Stimulated activated naive CD8-positive, alpha-beta T cell treated with anti-CD3 and anti-CD28 coated beads, Interleukin-15, amount 100 ng/mL, for 72 hours (primary cell): ENCODE results near the gene NLN.
"Not testable (repeated sequence)": the region's sequence is repeated elsewhere in the genome, so short reads cannot be mapped to it uniquely, and the experiment has no call there.

Source experiments
- ATAC-seq: fragments of 150-1000 bp; cut with Tn5 transposase; 2 replicates; pipeline ENCODE4 v1.10.0; 2021; ENCODE audit warnings: mild to moderate bottlenecking, moderate library complexity
- DNase-seq, 2 donors: peaks; one replicate each; pipeline ENCODE4 v3.0.0; 2021 to 2022
- H3K27ac Mint-ChIP-seq, 2 donors: one replicate each; pipeline ENCODE4 v1.8.0; 2022; ENCODE audit warnings: mild to moderate bottlenecking in 2 of 2, mixed read lengths in 2 of 2, moderate library complexity in 2 of 2
- H3K27me3 Mint-ChIP-seq: one replicate; pipeline ENCODE4 v1.8.0; 2022; ENCODE audit warnings: mixed read lengths
- H3K4me1 Mint-ChIP-seq: one replicate; pipeline ENCODE4 v1.8.0; 2022; ENCODE audit warnings: mild to moderate bottlenecking, mixed read lengths
- H3K4me3 Mint-ChIP-seq, 2 donors: one replicate each; pipeline ENCODE4 v1.8.0; 2022; ENCODE audit warnings: mild to moderate bottlenecking in 2 of 2, mixed read lengths in 2 of 2, moderate library complexity in 1 of 2
- H3K9me3 Mint-ChIP-seq, 2 donors: one replicate each; pipeline ENCODE4 v1.8.0; 2022; ENCODE audit warnings: mixed read lengths in 2 of 2

NLN gene

GRCh38 chr5:65807494-65807893 lies 85.5 kb downstream of the NLN start:
- not testable (repeated sequence) for H3K4me3 Mint-ChIP-seq, H3K27ac Mint-ChIP-seq, ATAC-seq, DNase-seq, H3K27me3 Mint-ChIP-seq
- Mint-ChIP-seq H3K4me1 (peaks cover 31% of the 10 kb centered on the region), H3K9me3 (peaks cover 3 to 13% of the 10 kb centered on the region in 2 donors)

DNA sequence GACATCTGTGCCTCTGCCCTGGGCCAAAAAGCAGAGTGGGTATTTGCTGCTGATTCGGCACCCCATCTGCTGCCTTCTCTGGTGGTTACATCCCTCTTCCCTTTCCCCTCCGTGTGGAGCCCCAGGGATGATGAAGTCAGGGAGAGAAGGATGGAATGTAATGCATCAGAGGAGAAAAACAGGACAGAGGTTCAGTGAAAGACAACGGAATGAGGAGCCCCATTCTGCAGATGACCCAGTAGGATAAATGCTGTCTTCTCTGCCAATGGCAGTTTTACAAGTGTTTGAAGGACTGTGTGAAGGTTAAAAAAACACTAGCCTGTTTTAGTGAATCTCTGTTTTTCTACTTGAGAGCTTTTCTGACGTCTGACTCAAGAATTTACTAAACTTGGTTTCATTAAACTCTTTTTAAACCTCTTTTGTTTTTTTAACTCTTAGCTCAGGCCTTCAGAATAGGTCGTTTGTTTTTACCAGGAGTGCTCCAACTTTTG lies 86.3 kb downstream of the NLN start:
- no peak overlapping the region for H3K4me3 Mint-ChIP-seq
- H3K27ac Mint-ChIP-seq: no peak overlapping the region
- no peak for ATAC-seq
- no peaks in the 10 kb centered on the region for H3K27me3 Mint-ChIP-seq
- no peak for DNase-seq
- peaks cover 32% of the 10 kb centered on the region for H3K4me1 Mint-ChIP-seq
- peaks cover 0 to 13% of the 10 kb centered on the region in 2 donors for H3K9me3 Mint-ChIP-seq

DNA sequence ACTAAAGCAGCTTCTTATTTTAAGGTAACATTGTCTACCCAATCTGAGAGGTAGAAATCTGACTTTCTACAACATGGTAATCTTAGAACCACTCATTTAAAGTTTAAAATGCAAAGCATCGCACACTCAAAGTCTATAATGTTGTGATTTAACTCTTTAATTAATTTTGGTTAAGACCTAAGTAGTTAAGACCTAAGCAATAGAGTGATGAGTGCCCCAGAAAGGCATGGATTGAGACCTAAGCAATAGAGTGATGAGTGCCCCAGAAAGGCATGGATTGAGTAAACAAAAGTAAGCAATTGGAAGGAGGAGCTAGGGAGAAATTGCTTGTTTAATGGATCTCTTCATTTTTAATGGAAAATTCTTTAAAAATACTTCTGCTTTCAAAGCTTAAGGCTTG lies 86.8 kb downstream of the NLN start:
- Mint-ChIP-seq H3K9me3 (peaks cover 0 to 13% of the 10 kb centered on the region in 2 donors), H3K27me3 (no peaks in the 10 kb centered on the region)

GRCh38 chr5:65809817-65810531 lies 88.0 kb downstream of the NLN start:
- Mint-ChIP-seq H3K4me1 (peaks cover 18% of the 10 kb centered on the region), H3K9me3 (peaks cover 0 to 11% of the 10 kb centered on the region in 2 donors), H3K4me3 (no peak overlapping the region), H3K27me3 (no peaks in the 10 kb centered on the region), H3K27ac (no peak overlapping the region)
- DNase-seq (no peak), ATAC-seq (no peak)

More for the DNA sequence above, 86.8 kb downstream of the NLN start:
- no peak for DNase-seq
- H3K4me3 Mint-ChIP-seq: no peak overlapping the region
- H3K27ac Mint-ChIP-seq: no peak overlapping the region
- peaks cover 29% of the 10 kb centered on the region for H3K4me1 Mint-ChIP-seq
- no peak for ATAC-seq

DNA sequence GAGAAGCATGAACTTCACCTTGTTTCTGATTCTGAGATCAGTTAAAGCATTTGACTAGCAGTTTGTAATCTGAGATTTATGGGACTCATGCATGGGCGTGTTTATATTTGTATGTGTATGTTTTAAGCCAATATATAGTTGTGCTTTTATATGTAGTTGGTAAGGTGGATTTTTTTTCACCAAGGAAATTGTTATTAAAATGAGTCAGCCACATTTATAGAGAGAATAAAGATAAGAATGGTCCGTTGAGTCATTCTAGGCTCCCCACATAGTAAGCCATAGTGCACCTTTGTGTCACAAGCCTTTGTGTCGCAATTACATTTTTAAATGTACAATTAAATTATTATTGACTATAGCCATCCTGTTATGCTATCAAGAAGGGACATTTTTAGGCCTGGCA lies 89.0 kb downstream of the NLN start:
- no peak overlapping the region for H3K27ac Mint-ChIP-seq
- DNase-seq (no peak), ATAC-seq (no peak)
- no peak overlapping the region for H3K4me3 Mint-ChIP-seq
- peaks cover 11% of the 10 kb centered on the region for H3K4me1 Mint-ChIP-seq
- H3K27me3 Mint-ChIP-seq: no peaks in the 10 kb centered on the region
- peaks cover 0 to 2% of the 10 kb centered on the region in 2 donors for H3K9me3 Mint-ChIP-seq

DNA sequence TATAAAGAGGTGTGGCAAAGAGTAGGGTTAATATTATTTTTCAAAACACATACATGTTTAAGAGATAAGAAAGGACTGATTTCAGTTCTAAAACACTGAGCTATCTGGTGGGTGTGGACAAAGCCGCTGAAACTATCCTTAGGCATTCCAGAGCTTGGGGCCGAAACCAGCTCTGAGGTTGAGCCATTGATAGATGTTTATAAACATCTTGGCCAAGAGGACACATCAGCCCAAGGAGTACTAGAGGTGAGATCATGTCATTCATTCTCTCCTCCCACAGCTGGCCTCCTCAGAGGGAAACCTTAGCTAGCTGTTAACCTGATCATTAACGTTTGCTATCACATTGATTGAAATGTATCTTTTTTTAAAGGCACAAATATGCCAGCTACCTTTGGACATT lies 89.9 kb downstream of the NLN start:
- no peak for DNase-seq
- no peaks in the 10 kb centered on the region for H3K9me3 Mint-ChIP-seq
- no peak overlapping the region for H3K27ac Mint-ChIP-seq
- ATAC-seq: no peak
- H3K4me1 Mint-ChIP-seq: peaks cover 11% of the 10 kb centered on the region
- no peak overlapping the region for H3K4me3 Mint-ChIP-seq
- H3K27me3 Mint-ChIP-seq: no peaks in the 10 kb centered on the region

DNA sequence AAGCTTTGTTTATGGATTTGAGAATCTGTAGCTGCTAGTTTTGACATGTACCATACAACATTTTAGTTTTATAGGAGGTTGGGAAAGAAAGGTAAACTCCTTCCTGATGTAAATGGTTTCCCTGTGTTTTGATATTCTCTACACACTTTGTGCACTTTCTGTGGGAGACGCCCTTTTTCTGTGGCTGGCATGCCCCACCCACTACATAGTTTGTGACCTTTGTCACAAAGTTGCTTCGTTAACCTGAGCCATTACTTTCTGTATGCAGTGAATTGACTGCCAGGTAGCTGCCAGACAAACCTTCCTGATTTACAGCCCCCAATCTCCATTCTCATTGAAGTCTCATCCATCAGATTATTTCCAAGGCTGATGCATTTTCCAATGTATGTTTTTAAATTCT lies 90.6 kb downstream of the NLN start:
- Mint-ChIP-seq H3K9me3 (no peaks in the 10 kb centered on the region), H3K27me3 (no peaks in the 10 kb centered on the region), H3K4me1 (peaks cover 11% of the 10 kb centered on the region), H3K27ac (no peak overlapping the region), H3K4me3 (no peak overlapping the region)
- DNase-seq: no peak
- ATAC-seq: no peak

GRCh38 chr5:65813174-65813573 lies 91.2 kb downstream of the NLN start:
- Mint-ChIP-seq H3K27me3 (no peaks in the 10 kb centered on the region), H3K27ac (peak overlapping the region in 1 of 2 donors; percentile 74), H3K4me1 (peaks cover 11% of the 10 kb centered on the region), H3K9me3 (no peaks in the 10 kb centered on the region), H3K4me3 (no peak overlapping the region)
- DNase-seq (no peak), ATAC-seq (no peak)

DNA sequence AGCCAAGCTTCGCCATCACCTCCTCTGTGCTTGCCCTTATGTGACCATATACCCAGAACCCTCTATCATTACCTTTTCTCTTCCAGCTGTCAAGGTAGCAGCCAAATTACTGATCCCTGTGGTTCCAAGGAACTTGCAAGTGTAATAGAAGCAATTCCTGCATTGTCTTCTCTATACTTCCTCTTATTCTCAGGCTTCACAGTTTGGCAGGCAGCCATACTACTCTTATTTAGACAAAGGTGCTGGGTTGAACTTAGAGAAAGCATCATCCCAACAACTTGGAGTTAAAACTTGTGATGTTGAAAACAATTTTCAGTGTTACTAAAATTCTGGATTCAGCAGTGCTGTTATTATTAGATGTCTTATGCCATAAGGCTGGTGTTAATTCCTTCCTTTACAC lies 93.2 kb downstream of the NLN start:
- H3K4me1 Mint-ChIP-seq: peaks cover 26% of the 10 kb centered on the region
- H3K27me3 Mint-ChIP-seq: no peaks in the 10 kb centered on the region
- DNase-seq (no peak), ATAC-seq (no peak)
- H3K27ac Mint-ChIP-seq: no peak overlapping the region
- no peaks in the 10 kb centered on the region for H3K9me3 Mint-ChIP-seq
- H3K4me3 Mint-ChIP-seq: no peak overlapping the region

DNA sequence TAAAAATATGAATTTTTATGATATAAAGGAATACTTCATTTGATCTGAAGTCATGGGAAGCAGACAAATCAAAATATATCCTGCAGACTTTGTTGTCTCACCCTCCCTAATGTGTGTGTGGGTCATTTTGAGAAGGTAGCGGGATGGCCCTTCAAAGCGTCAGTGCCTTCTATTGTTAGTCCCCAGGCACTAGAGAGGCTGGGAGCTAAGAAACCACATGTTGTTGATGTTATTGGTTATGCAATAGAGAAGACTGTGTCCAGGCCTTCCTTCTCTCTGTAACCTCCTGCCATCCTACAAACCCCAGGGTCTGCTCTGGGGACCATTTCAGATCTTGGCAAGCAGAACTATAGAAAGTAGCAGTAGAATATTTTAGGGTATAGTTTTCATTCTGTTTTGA lies 94.7 kb downstream of the NLN start:
- DNase-seq (no peak), ATAC-seq (no peak)
- H3K9me3 Mint-ChIP-seq: no peaks in the 10 kb centered on the region

GRCh38 chr5:65817931-65818330 lies 95.9 kb downstream of the NLN start:
- Mint-ChIP-seq H3K4me1 (peaks cover 30% of the 10 kb centered on the region), H3K4me3 (no peak overlapping the region), H3K9me3 (no peaks in the 10 kb centered on the region), H3K27me3 (no peaks in the 10 kb centered on the region), H3K27ac (peak overlapping the region in 1 of 2 donors; percentile 49)
- DNase-seq (no peak), ATAC-seq (no peak)

More for the DNA sequence above, 94.7 kb downstream of the NLN start:
- no peak overlapping the region for H3K4me3 Mint-ChIP-seq
- H3K27me3 Mint-ChIP-seq: no peaks in the 10 kb centered on the region
- H3K4me1 Mint-ChIP-seq: peaks cover 35% of the 10 kb centered on the region
- no peak overlapping the region for H3K27ac Mint-ChIP-seq

- H3K4me1 Mint-ChIP-seq: peaks cover 27% of the 10 kb centered on the region
- no peaks in the 10 kb centered on the region for H3K27me3 Mint-ChIP-seq
- no peak overlapping the region for H3K4me3 Mint-ChIP-seq
- no peaks in the 10 kb centered on the region for H3K9me3 Mint-ChIP-seq
- DNase-seq (no peak), ATAC-seq (no peak)
- H3K27ac Mint-ChIP-seq: peak overlapping the region in 1 of 2 donors; percentile 10
Observed at GRCh38 chr5:65818592-65818991, 96.6 kb downstream of the NLN start.

DNA sequence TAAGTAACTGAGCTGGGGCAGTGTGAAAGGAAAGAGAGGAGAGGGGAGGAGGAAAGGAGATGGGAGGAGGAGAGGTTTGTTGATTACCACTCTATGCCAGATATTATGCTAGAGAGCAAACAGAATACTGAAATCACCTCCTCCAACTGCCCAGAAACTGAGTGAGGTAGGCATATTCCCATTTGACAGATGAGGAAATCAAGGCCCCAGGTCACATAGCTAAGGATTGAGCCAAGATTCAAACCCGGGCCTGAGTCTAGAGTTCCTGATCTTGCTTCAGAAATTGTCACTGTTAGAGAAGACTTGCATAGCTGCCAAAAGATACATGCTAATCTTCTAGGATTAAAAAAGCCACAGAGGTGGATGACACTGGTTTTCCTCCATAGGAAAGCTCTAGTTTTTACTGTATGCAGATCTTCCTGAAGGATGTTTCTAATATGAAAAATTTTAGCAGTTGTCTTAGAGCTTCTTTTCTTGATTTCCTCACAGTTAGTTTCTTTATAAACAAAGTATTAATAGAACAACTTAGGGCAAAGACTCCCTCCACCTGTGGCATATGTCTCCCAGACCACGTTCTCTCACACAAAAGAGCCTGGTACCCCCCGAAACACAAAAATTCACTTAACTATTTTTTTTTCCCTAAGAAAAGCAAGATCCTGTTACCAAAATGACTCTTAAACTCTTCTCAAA lies 97.4 kb downstream of the NLN start:
- no peaks in the 10 kb centered on the region for H3K9me3 Mint-ChIP-seq

DNA sequence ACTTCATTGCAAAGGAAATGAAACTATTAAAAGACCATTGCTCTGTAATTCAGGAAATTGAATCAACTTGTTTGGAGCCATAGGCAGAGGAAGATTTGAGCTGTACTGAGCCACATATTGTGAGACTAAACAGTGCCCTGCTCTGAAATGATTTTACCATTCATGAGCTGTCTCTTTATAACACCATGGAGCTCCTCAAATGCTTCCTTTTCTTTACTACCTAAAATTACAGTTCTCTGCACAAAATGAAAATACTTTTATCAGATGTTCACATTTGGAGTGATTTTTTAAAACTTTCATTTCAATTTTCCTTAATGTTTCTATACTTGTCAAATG lies 97.9 kb downstream of the NLN start:
- H3K27ac Mint-ChIP-seq: peak overlapping the region; percentile 66 to 74
- ATAC-seq (peak; percentile 85), DNase-seq (no peak)
- no peaks in the 10 kb centered on the region for H3K27me3 Mint-ChIP-seq
- peaks cover 40% of the 10 kb centered on the region for H3K4me1 Mint-ChIP-seq
- no peaks in the 10 kb centered on the region for H3K9me3 Mint-ChIP-seq
- H3K4me3 Mint-ChIP-seq: peak overlapping the region; percentile 53 to 61

More for the DNA sequence above, 97.4 kb downstream of the NLN start:
- Mint-ChIP-seq H3K4me3 (peak overlapping the region; percentile 53 to 61), H3K4me1 (peaks cover 35% of the 10 kb centered on the region), H3K27me3 (no peaks in the 10 kb centered on the region), H3K27ac (peak overlapping the region; percentile 66 to 74)
- peak; percentile 50 for ATAC-seq
- DNase-seq: no peak

DNA sequence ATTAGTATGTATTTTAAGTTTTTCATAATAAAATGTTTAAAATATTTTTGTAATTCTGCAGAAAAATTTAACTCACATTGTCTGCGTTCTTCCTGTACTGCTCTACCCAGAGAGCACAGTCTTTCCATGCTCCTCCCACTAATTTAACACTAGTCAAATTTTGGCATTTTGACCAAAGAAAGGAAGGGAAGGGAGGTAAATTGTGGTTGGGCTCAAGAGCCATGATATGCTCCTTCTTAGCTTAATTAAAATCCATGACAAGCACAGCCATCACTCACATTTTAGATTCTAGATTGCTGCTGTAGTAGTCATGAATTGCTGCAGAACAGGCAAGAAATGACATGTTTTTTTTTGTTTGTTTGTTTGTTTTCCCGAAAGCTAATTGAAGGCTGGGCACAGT lies 98.4 kb downstream of the NLN start:
- ATAC-seq: no peak
- no peak overlapping the region for H3K4me3 Mint-ChIP-seq
- H3K27me3 Mint-ChIP-seq: no peaks in the 10 kb centered on the region
- H3K4me1 Mint-ChIP-seq: peaks cover 45% of the 10 kb centered on the region
- DNase-seq: no peak
- H3K27ac Mint-ChIP-seq: no peak overlapping the region
- no peaks in the 10 kb centered on the region for H3K9me3 Mint-ChIP-seq

DNA sequence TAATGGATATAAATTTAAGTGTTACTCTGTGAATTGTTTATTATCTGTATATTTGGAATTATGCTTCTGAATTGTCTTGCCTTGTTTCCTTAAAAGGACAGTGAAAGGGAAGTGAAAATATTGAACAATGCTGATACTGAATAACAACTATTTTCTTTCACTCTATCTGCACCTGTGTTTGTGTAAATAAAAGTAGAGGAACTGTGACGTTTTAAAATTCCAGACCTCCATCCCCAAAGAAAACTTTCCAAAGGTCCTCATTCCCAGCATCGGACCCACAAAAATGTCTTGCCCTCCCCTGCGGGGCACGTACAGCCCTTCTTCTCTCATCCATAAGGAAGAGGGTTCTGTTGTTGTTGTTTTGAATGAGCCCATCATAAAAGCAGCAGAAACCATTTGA lies 100.0 kb downstream of the NLN start:
- DNase-seq: no peak
- no peak overlapping the region for H3K27ac Mint-ChIP-seq
- no peak for ATAC-seq
- no peak overlapping the region for H3K4me3 Mint-ChIP-seq
- no peaks in the 10 kb centered on the region for H3K9me3 Mint-ChIP-seq
- no peaks in the 10 kb centered on the region for H3K27me3 Mint-ChIP-seq
- peaks cover 57% of the 10 kb centered on the region for H3K4me1 Mint-ChIP-seq
